HepG2 (cell line): Measurements from ENCODE around the gene SDK2. TPM values are rescaled to one million over a fixed set of nuclear protein-coding genes. Genes with fewer than 3 reads are reported as not detected.

Experiments
- ATAC-seq: fragments of 200-7000 bp; cut with Tn5 transposase; 3 replicates; pipeline ENCODE4 v1.9.1; 2020; ENCODE audit warnings: mild to moderate bottlenecking, moderate library complexity
- BruUV-seq: library from RNA; stranded (reverse); fragments of 400-500 nt; replicated peaks from 2 replicates; lab custom pipeline; 2021; lab: Mats Ljungman, UMichigan
- CTCF ChIA-PET: fragments of 300-600 bp; formaldehyde crosslinking; extraction: SDS; loops from one replicate; lab custom pipeline; 2021; ENCODE audit warnings: low total read pairs, inconsistent platforms, low intra/inter-chr PET ratio; lab: Yijun Ruan, JAX
- POLR2A ChIA-PET: fragments of 350-600 bp; sonication (Branson Sonifier 250); formaldehyde crosslinking; loops from one replicate; lab custom pipeline; 2020; ENCODE audit warnings: antibody characterized with exemption, inconsistent platforms; lab: Yijun Ruan, JAX
- DNase-seq: peaks from one replicate; pipeline ENCODE4 v3.0.0-alpha.2; 2015; ENCODE audit warnings: low spot score
- FAIRE-seq: peaks from 3 replicates; lab custom pipeline; 2011; peaks lifted over from hg19 to GRCh38; lab: Jason Lieb, UNC
- H2AFZ ChIP-seq: one replicate; pipeline ENCODE4 v1.6.1; 2011; ENCODE audit warnings: low read length, inconsistent platforms
- H3K27ac ChIP-seq: fragments of 300-600 bp; 3 replicates; pipeline ENCODE4 v1.8.0; 2011; ENCODE audit warnings: mixed run types, mild to moderate bottlenecking, mixed read lengths, low read length, inconsistent platforms; ENCODE audit not compliant: insufficient read depth; ENCODE audit errors: extremely low read length
- H3K27me3 ChIP-seq, 2 experiments: fragments of 200-600 bp in 1 of 2; 2 replicates in 1 of 2; 3 replicates in 1 of 2; pipeline versions ENCODE4 v1.6.0 to v1.8.0; 2011; ENCODE audit warnings: low read length in 2 of 2, mild to moderate bottlenecking in 2 of 2, moderate library complexity in 2 of 2, inconsistent platforms in 1 of 2; ENCODE audit not compliant: insufficient read depth in 2 of 2, control insufficient read depth in 1 of 2
- H3K36me3 ChIP-seq, 2 experiments: fragments of 200-600 bp in 1 of 2; replicated peaks in 1 of 2; 2 replicates in 1 of 2; 3 replicates in 1 of 2; pipeline versions ENCODE4 v1.5.1 to v1.8.0; 2011; ENCODE audit warnings: low read length in 2 of 2, inconsistent platforms in 1 of 2; ENCODE audit not compliant: insufficient read depth in 2 of 2, control insufficient read depth in 1 of 2
- H3K4me1 ChIP-seq: 2 replicates; pipeline ENCODE4 v1.5.1; 2012; ENCODE audit warnings: low read length, inconsistent platforms; ENCODE audit not compliant: insufficient read depth
- H3K4me2 ChIP-seq: 2 replicates; pipeline ENCODE4 v1.6.0; 2011; ENCODE audit warnings: low read depth, low read length, inconsistent platforms
- H3K4me3 ChIP-seq, 3 experiments: fragments of 200-600 bp in 1 of 3; sonication (generic), shearing (Covaris generic) in 1 of 3; replicated peaks in 1 of 3; 2 replicates each; pipeline ENCODE4 v1.5.1; 2011 to 2016; ENCODE audit warnings: low read length in 3 of 3, inconsistent platforms in 2 of 3, low read depth in 2 of 3, mild to moderate bottlenecking in 2 of 3, control low read depth in 1 of 3, mixed read lengths in 1 of 3; ENCODE audit not compliant: insufficient read depth in 1 of 3
- H3K79me2 ChIP-seq: one replicate; pipeline ENCODE4 v1.6.1; 2011; ENCODE audit warnings: low read length, inconsistent platforms; ENCODE audit not compliant: insufficient read depth
- H3K9ac ChIP-seq: 2 replicates; pipeline ENCODE4 v1.6.0; 2011; ENCODE audit warnings: mild to moderate bottlenecking, low read depth, low read length, inconsistent platforms; ENCODE audit not compliant: insufficient read depth
- H3K9me3 ChIP-seq: 2 replicates; pipeline ENCODE4 v1.5.1; 2012; ENCODE audit warnings: mild to moderate bottlenecking, low read length
- H4K20me1 ChIP-seq: 2 replicates; pipeline ENCODE4 v1.6.0; 2011; ENCODE audit warnings: inconsistent platforms, mild to moderate bottlenecking, low read length, moderate library complexity; ENCODE audit not compliant: insufficient read depth
- ATF3 ChIP-seq: sonication (generic); formaldehyde crosslinking; IDR thresholded peaks from 2 replicates; pipeline ENCODE4 v1.4.0; 2020; ENCODE audit warnings: missing genetic modification reagents
- HNRNPL ChIP-seq: fragments of 200-400 bp; formaldehyde crosslinking; IDR thresholded peaks from 2 replicates; pipeline ENCODE4 v1.6.1; 2017; ENCODE audit warnings: mild to moderate bottlenecking, low read depth, low read length
- KLF9 ChIP-seq: IDR thresholded peaks from 2 replicates; pipeline ENCODE4 v1.6.1; 2016; ENCODE audit warnings: low read depth
- MEIS1 ChIP-seq: sonication (generic); formaldehyde crosslinking; IDR thresholded peaks from 2 replicates; pipeline ENCODE4 v1.9.0; 2021; ENCODE audit warnings: mild to moderate bottlenecking, missing genetic modification reagents, moderate library complexity, borderline replicate concordance
- NFYB ChIP-seq: sonication (generic); formaldehyde crosslinking; IDR thresholded peaks from 2 replicates; pipeline ENCODE4 v1.4.0; 2020; ENCODE audit warnings: missing genetic modification reagents
- NFYC ChIP-seq: IDR thresholded peaks from 2 replicates; pipeline ENCODE4 v1.6.1; 2016; ENCODE audit warnings: missing genetic modification reagents, missing compliant biosample characterization
- PBX2 ChIP-seq: IDR thresholded peaks from 2 replicates; pipeline ENCODE4 v1.6.1; 2016; ENCODE audit warnings: control low read depth
- PHF5A ChIP-seq: IDR thresholded peaks from one replicate; pipeline ENCODE4 v1.6.1; 2018; ENCODE audit warnings: low read depth, missing genetic modification reagents; ENCODE audit not compliant: unreplicated experiment
- PRPF4 ChIP-seq: fragments of 200-400 bp; formaldehyde crosslinking; IDR thresholded peaks from 2 replicates; pipeline ENCODE4 v1.6.1; 2016; ENCODE audit warnings: low read length, low read depth; ENCODE audit not compliant: poor library complexity, severe bottlenecking
- SP2 ChIP-seq: sonication (generic); formaldehyde crosslinking; IDR thresholded peaks from 2 replicates; pipeline ENCODE4 v1.5.1; 2020; ENCODE audit warnings: mild to moderate bottlenecking, missing genetic modification reagents
- ZBTB44 ChIP-seq: sonication (generic); formaldehyde crosslinking; IDR thresholded peaks from 2 replicates; pipeline ENCODE4 v1.4.0; 2020; ENCODE audit warnings: missing genetic modification reagents
- ZNF205 ChIP-seq: IDR thresholded peaks from 2 replicates; pipeline ENCODE4 v1.6.1; 2018; ENCODE audit warnings: missing biosample characterization, missing genetic modification reagents
- ZNF280B ChIP-seq: sonication (generic); formaldehyde crosslinking; IDR thresholded peaks from 2 replicates; pipeline ENCODE4 v1.5.0; 2020; ENCODE audit warnings: missing genetic modification reagents, mild to moderate bottlenecking, borderline replicate concordance
- ZNF776 ChIP-seq: sonication (generic); formaldehyde crosslinking; IDR thresholded peaks from 2 replicates; pipeline ENCODE4 v1.4.0; 2020; ENCODE audit warnings: mild to moderate bottlenecking, missing genetic modification reagents
- WGBS: methylation state at CpG from one replicate; pipeline ENCODE4 v1.1.6; 2017; ENCODE audit warnings: low lambda C conversion rate; 5-methylcytosine and 5-hydroxymethylcytosine counted together
- in situ Hi-C: cut with HindIII; loops from 2 replicates; pipeline ENCODE4 v1.10.0; 2017; ENCODE audit warnings: low pct_unique_long_range_greater_than_20kb; ENCODE audit not compliant: extremely low pct_ligation_motif_present
- intact Hi-C: fragments of 100-400 bp; cut with micrococcal nuclease; formaldehyde crosslinking; loops from one replicate; pipeline ENCODE4 v1.10.0; 2022; ENCODE audit not compliant: unreplicated experiment
- polyA plus RNA-seq, 8 experiments: library from polyadenylated mRNA; depleted of rRNA in 3 of 8; stranded (reverse) in 7 of 8; unstranded in 1 of 8; fragments of >200 nt; fragmentation: Illumina TruSeq in 4 of 8; extraction: Trizol in 4 of 8; gene quantifications; 2 replicates each; pipeline versions ENCODE4 v1.2.1 to v1.2.3, GENCODE V29; 2011 to 2016; ENCODE audit warnings: low read depth in 4 of 8, missing spikeins in 1 of 8, mixed read lengths in 1 of 8; ENCODE audit not compliant: insufficient read depth in 1 of 8
- total RNA-seq, 5 experiments: library from RNA; depleted of rRNA; stranded (reverse); fragments of >200 nt; fragmentation: Illumina TruSeq; extraction: Trizol; gene quantifications; 2 replicates each; pipeline ENCODE4 v1.2.3, GENCODE V29; 2016; ENCODE audit warnings: low read depth in 1 of 5

Gene SDK2
- total and polyA plus RNA-seq, 2 of the 13 experiments (the other 11 are each of a cell fraction or from before 2014, with no cell fraction given): not detected

GRCh38 chr17:73363442-73364154, 280.6 kb downstream of the SDK2 start (continued):
- TF ChIP-seq ZNF205 (CRISPR knock-in tag) (peak; percentile 75), ZNF280B (0 out of 2 replicates have a peak, but pooled peaks have one; percentile 24), HNRNPL (peak; percentile 70; the same call in 1 of the 2 replicates)
- TF ChIP-seq, all 625 proteins: peak for 10

- Histone ChIP-seq H3K4me1 (peaks cover 68% of the 10 kb centered on the region), H3K4me3 (no peak overlapping the region; a peak in 1 of 6 replicates), H3K36me3 (no peaks in the 10 kb centered on the region)
- no peak for DNase-seq
- TF ChIP-seq ZNF776 (CRISPR knock-in tag) (no peak), MEIS1 (no peak), PBX2 (CRISPR knock-in tag) (peak; percentile 60; the same call in 1 of the 2 replicates), PRPF4 (no peak), ZBTB44 (CRISPR knock-in tag) (no peak), KLF9 (CRISPR knock-in tag) (no peak), ATF3 (CRISPR knock-in tag) (no peak), SP2 (CRISPR knock-in tag) (0 out of 2 replicates have a peak, but pooled peaks have one; percentile 24), NFYC (CRISPR knock-in tag) (0 out of 2 replicates have a peak, but pooled peaks have one; percentile 17), NFYB (CRISPR knock-in tag) (peak; percentile 14; the same call in 1 of the 2 replicates), PHF5A (CRISPR knock-in tag) (no peak)
- TF ChIP-seq, all 625 proteins: peak for 4
- intact Hi-C loops (no loop called here), in situ Hi-C loops (loop anchor here (5.0 kb wide), 1 partner anchor 50 kb away; the partner anchor contains the start of gene CDC42EP4)
- Histone ChIP-seq H3K79me2 (no peaks in the 10 kb centered on the region), H3K27ac (no peak overlapping the region), H3K9me3 (no peaks in the 10 kb centered on the region), H3K9ac (no peak overlapping the region), H2AFZ (no peak overlapping the region), H4K20me1 (no peaks in the 10 kb centered on the region), H3K4me2 (no peak overlapping the region), H3K27me3 (peaks cover 28 to 85% of the 10 kb centered on the region in 2 experiments)
- ATAC-seq (no peak), FAIRE-seq (no peak)
- no TSS peak for BruUV-seq
- POLR2A ChIA-PET: interaction anchor here (3.1 kb wide), 1 partner anchor 101 kb away, joined by 11 read pairs; the partner anchor contains the start of gene CPSF4L
- 76% methylated on average over 10 of the region's 11 CpGs for WGBS
- CTCF ChIA-PET: interaction anchor here (1.9 kb wide), 1 partner anchor 107 kb away, joined by 4 read pairs; no protein-coding TSS in a partner anchor
Measured at GRCh38 chr17:73362697-73363096, 281.5 kb downstream of the SDK2 start.
